Small intestine (tissue), 16 donors: ENCODE results near the gene GAS7. TPM values are rescaled to one million over a fixed set of nuclear protein-coding genes. Genes with fewer than 3 reads are reported as not detected.

Experiments
- DNase-seq, 2 donors: peaks; one replicate each; pipeline versions ENCODE4 v3.0.0 to v3.0.0-alpha.2; 2013
- FAIRE-seq: peaks from 2 replicates; lab custom pipeline; 2012; peaks lifted over from hg19 to GRCh38; lab: Jason Lieb, UNC
- H3K27ac ChIP-seq, 3 donors: one replicate each; pipeline ENCODE4 v1.5.1; 2013; ENCODE audit warnings: low read length in 2 of 3, mild to moderate bottlenecking in 2 of 3, control low read depth in 1 of 3, inconsistent platforms in 1 of 3, low read depth in 1 of 3, moderate library complexity in 1 of 3
- H3K27me3 ChIP-seq, 3 donors: one replicate each; pipeline ENCODE4 v1.6.1; 2013; ENCODE audit warnings: low read length in 3 of 3, inconsistent platforms in 1 of 3; ENCODE audit not compliant: control insufficient read depth in 3 of 3, insufficient read depth in 3 of 3
- H3K36me3 ChIP-seq, 3 donors: one replicate each; pipeline ENCODE4 v1.6.1; 2013; ENCODE audit warnings: low read length in 3 of 3, inconsistent platforms in 1 of 3, low read depth in 1 of 3, mild to moderate bottlenecking in 1 of 3, moderate library complexity in 1 of 3; ENCODE audit not compliant: control insufficient read depth in 3 of 3, insufficient read depth in 2 of 3
- H3K4me1 ChIP-seq, 3 donors: one replicate each; pipeline ENCODE4 v1.6.1; 2013; ENCODE audit warnings: low read length in 2 of 3, inconsistent platforms in 1 of 3, low read depth in 1 of 3, mild to moderate bottlenecking in 1 of 3, moderate library complexity in 1 of 3; ENCODE audit not compliant: control insufficient read depth in 3 of 3, insufficient read depth in 2 of 3
- H3K4me3 ChIP-seq, 3 donors: one replicate each; pipeline ENCODE4 v1.5.1; 2013; ENCODE audit warnings: low read length in 3 of 3, control low read depth in 1 of 3, inconsistent platforms in 1 of 3, low read depth in 1 of 3, mild to moderate bottlenecking in 1 of 3, moderate library complexity in 1 of 3
- H3K9me3 ChIP-seq, 2 donors: one replicate each; pipeline ENCODE4 v1.6.1; 2013; ENCODE audit warnings: low read depth in 1 of 2, low read length in 1 of 2; ENCODE audit not compliant: control insufficient read depth in 2 of 2, insufficient read depth in 1 of 2
- WGBS, 3 donors: extraction: QIAGEN DNeasy Blood & Tissue Kit; methylation state at CpG; one replicate each; pipeline ENCODE4 v1.1.7; 2013; 5-methylcytosine and 5-hydroxymethylcytosine counted together
- long read RNA-seq, 10 donors: transcript quantifications; one replicate each; lab custom pipeline, GENCODE V29; 2026
- polyA plus RNA-seq, 4 donors: library from polyadenylated mRNA; stranded (reverse) in 3 of 4; unstranded in 1 of 4; fragments of 200-250 nt in 3 of 4; fragments of 120-200 nt in 1 of 4; gene quantifications; one replicate each; pipeline versions ENCODE4 v1.2.1 to v1.2.3, GENCODE V29; 2013
- donor health status: healthy with polysubstance abuse.
- donor health status: control.
- donor health status: control.
- donor health status: Bipolar disorder and iron deficiency.
- donor health status: healthy.

The GAS7 gene
- 10 to 100 TPM in 1 of 4 donors, 1 to 10 TPM in 3; 1.1 to 14.9 (median 5.9) TPM for polyA plus RNA-seq
- long read RNA-seq, donor 1, result 0 reads
- long read RNA-seq, donor 2, full-length matches to known transcripts, result 2 of 2 reads
- long read RNA-seq, donor 2, partial matches to known transcripts, result 0 of 2 reads
- long read RNA-seq, donor 2, other reads (novel, unspliced or antisense), result 0 of 2 reads
- long read RNA-seq, donor 3, partial matches to known transcripts, result 0 of 1 reads
- long read RNA-seq, donor 3, other reads (novel, unspliced or antisense), result 0 of 1 reads
- long read RNA-seq, donor 4, result 0 reads
- long read RNA-seq, donor 5, result 0 reads
- long read RNA-seq, donor 6, result 0 reads
- long read RNA-seq, donor 7, full-length matches to known transcripts, result 8 of 8 reads
- long read RNA-seq, donor 7, partial matches to known transcripts, result 0 of 8 reads
- long read RNA-seq, donor 7, other reads (novel, unspliced or antisense), result 0 of 8 reads
- long read RNA-seq, donor 8, full-length matches to known transcripts, result 3 of 3 reads
- long read RNA-seq, donor 8, partial matches to known transcripts, result 0 of 3 reads
- long read RNA-seq, donor 8, other reads (novel, unspliced or antisense), result 0 of 3 reads
- long read RNA-seq, donor 9, partial matches to known transcripts, result 0 of 1 reads
- long read RNA-seq, donor 9, other reads (novel, unspliced or antisense), result 0 of 1 reads
- long read RNA-seq, donor 10, full-length matches to known transcripts, result 7 of 7 reads
- long read RNA-seq, donor 10, partial matches to known transcripts, result 0 of 7 reads
- long read RNA-seq, donor 10, other reads (novel, unspliced or antisense), result 0 of 7 reads

DNA sequence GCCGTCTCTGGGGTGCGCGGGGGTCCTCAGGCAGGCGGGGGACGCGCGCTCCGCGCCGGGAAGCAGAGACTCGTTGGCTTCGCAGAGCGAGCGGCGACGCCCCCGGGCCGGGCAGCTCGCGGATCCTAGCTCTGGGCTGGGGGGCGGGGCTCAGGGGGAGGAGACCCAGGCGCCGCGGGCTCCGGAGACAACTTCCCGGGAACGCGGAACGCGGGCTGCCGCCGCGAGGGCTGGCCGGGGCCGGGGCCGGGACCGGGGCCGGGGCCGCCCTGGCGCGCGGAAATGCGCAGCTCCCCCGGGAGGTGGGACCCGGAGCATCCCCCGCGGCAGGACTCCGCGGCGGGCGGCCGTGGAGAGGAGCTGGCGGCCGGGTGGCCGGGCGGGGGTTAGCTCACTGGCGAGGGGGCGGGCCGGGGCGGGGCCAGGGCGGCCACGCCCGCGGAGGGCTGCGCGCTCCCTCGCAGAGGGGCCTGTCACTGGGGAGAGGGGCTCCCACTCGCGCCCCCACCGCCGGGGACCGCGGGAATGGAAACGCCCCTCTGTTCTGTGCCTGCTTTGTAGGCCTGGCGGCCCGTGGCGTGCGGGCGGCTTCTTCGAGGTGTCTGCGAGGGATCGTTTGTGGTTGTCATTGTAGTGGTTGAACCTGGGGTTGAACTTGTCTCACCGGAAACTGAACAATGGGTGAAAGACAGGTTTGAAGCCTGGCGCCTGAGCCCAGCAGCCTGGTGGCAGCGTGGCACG is at the start of gene GAS7:
TSS of gene GAS7 (minus strand) at position 98 of the 741 bp plus-strand sequence.
- peak in 1 of 2 donors; percentile 79 for DNase-seq
- peak within 1 kb of the TSS in 1 of 3 donors; percentile 50 for H3K27ac ChIP-seq
- WGBS, 3 donors, result 1 to 9% (median 7%) methylated on average over 39 to 86 of the region's 86 CpGs
- peak within 1 kb of the TSS; percentile 32 to 55 (median 45) for H3K4me3 ChIP-seq
- peaks cover 0 to 11% (median 4%) of the 10 kb centered on the region in 3 donors for H3K27me3 ChIP-seq
- H3K4me1 ChIP-seq, result peaks cover 0 to 4% (median 0%) of the 10 kb centered on the region in 3 donors
- peaks cover 0 to 9% of the 10 kb centered on the region in 2 donors for H3K9me3 ChIP-seq
- H3K36me3 ChIP-seq, result no peaks in the 10 kb centered on the region
- FAIRE-seq, result no peak

DNA sequence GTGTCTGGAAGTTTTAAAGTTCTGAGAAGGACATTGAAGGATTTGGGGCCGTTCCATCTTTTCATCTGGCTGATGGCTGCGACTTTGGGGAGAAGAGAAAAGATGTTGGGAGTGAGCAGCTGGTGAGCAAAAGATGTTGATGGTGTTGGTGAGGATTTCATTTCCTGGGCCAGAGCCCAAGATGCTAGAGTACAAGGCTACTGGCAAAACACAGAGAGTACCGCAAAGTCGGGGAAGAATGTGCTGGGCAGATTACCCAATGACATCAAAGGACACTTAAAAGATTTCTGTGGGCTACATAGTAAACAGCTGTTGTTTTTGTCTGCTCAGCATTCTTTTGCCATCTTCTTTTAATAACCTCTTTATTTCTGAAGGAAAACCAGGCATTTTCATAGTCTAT is 49.4 kb upstream of the GAS7 start:
- Histone ChIP-seq H3K27me3 (no peaks in the 10 kb centered on the region), H3K27ac (no peak overlapping the region), H3K9me3 (no peaks in the 10 kb centered on the region), H3K4me3 (no peak overlapping the region), H3K36me3 (no peaks in the 10 kb centered on the region), H3K4me1 (no peaks in the 10 kb centered on the region)
- WGBS, 3 donors, result 57 to 66% (median 61%) methylated on average over 4 of the region's 4 CpGs
- FAIRE-seq (no peak), DNase-seq (no peak)

DNA sequence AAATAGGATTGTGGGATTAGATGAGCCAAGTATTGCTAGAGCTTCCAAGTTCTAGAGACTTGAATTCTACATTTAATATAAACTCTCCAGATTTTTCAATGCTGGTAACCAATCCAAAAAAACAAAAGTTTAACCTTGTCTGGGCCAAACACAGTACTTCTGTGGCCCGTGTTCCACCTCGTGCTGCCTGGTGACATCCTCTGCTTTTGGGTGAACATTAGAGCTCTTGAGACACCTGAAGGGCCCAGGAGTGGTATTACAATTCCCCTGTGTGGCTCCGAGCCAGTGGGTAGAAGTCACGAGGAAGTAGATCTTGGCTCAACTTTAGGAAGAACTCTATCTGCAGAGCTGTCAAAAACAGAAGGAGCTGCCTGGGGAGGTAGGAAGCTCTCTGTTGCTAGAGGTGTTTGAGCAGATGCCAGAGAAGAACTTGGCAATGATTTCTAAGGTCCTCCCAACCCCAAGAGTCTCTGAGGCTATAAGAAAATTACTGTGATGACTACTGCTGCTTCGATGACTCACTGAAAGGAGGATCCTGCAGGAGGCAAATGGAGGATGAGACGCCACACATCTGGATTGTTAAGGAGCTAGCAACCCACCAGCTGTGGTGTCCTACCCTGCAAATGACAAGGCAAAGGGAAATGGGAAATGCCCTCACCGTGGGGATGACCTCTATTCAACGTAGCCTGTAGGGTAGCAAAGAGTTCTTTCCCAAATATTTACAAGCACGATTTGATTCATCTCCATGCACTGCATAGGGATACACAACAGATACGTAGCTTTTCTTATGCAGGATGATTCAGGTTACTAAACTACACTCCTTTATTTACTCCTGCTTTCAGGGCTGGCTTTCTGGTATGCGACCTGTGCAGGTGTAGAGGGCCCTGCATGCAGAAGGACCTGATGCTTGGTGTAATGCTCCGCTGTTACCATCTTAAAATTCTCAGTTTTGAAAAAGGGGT is 45.8 kb upstream of the GAS7 start:
- WGBS, 3 donors, result 62 to 65% (median 64%) methylated on average over 12 of the region's 12 CpGs
- no peak overlapping the region for H3K4me3 ChIP-seq
- H3K27me3 ChIP-seq, result no peaks in the 10 kb centered on the region
- H3K27ac ChIP-seq, result no peak overlapping the region
- FAIRE-seq (no peak), DNase-seq (no peak)
- H3K9me3 ChIP-seq, result no peaks in the 10 kb centered on the region
- H3K36me3 ChIP-seq, result no peaks in the 10 kb centered on the region
- H3K4me1 ChIP-seq, result no peaks in the 10 kb centered on the region

DNA sequence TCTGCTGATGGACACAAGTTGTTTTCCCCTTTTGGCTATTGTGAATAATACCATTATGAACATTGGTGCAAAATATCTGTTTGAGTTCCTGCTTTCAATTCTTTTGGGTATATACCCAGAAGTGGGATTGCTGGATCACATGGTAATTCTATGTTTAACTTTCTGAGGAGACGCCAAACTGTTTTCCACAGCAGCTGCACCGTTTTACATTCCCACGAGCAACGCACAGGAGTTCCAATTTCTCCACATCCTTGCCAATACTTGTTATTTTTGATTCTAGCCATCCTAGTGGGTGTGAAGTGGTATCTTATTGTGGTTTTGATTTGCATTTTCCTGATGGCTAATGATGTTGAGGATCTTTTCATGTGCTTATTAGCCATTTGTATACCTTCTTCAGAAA is 43.4 kb upstream of the GAS7 start:
- Histone ChIP-seq H3K4me1 (no peaks in the 10 kb centered on the region), H3K27me3 (no peaks in the 10 kb centered on the region), H3K9me3 (no peaks in the 10 kb centered on the region), H3K27ac (no peak overlapping the region), H3K36me3 (no peaks in the 10 kb centered on the region), H3K4me3 (no peak overlapping the region)
- no peak for FAIRE-seq
- 72 to 88% (median 82%) methylated on average over 4 of the region's 4 CpGs for WGBS, 3 donors
- no peak for DNase-seq

DNA sequence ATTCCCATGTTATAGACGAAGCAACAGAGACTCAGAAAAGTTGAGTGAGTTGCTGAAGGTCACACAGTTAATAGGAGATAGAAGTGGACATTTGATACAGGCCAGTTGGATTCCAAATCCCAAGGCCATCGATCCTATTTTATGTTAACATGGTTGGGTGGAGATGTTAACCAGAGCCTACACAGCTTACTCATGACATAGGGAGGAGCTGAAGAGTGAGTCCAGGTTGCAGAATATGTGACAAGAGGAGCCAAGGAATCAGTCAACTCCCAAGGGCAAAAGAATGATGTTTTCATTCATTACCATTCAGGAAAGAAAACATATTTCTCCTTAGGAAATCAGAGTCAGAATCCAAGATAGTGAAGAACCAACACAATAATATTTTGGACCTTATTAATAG is 40.3 kb upstream of the GAS7 start:
- no peak for DNase-seq
- no peak overlapping the region for H3K27ac ChIP-seq
- no peak for FAIRE-seq
- H3K4me3 ChIP-seq, result no peak overlapping the region
- 65 to 78% (median 75%) methylated on average over 2 of the region's 2 CpGs for WGBS, 3 donors
- no peaks in the 10 kb centered on the region for H3K27me3 ChIP-seq
- no peaks in the 10 kb centered on the region for H3K36me3 ChIP-seq
- no peaks in the 10 kb centered on the region for H3K4me1 ChIP-seq
- H3K9me3 ChIP-seq, result no peaks in the 10 kb centered on the region

DNA sequence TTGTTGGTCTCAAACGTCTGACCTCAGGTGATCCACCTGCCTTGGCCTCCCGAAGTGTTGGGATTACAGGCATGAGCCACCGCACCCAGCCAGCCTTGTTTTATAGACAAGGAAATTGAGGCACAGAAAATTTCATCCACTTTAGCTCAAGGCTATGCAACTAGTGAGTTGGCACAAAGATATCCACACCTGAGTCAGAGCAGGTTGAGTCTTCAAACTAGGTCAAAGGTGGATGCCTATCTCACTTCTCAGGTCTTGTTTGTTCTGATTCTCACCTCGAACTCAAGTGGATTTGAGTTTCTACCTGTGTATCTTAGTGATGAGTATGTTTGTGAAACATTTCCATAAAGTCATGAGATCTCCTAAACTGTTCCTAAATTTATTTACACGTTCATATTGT is 35.6 kb upstream of the GAS7 start:
- H3K4me3 ChIP-seq, result no peak overlapping the region
- no peak for FAIRE-seq
- H3K4me1 ChIP-seq, result no peaks in the 10 kb centered on the region
- H3K36me3 ChIP-seq, result no peaks in the 10 kb centered on the region
- WGBS, 3 donors, result 64 to 82% (median 75%) methylated on average over 5 of the region's 5 CpGs
- DNase-seq, result no peak
- H3K27me3 ChIP-seq, result no peaks in the 10 kb centered on the region
- H3K27ac ChIP-seq, result no peak overlapping the region
- peaks cover 0 to 4% of the 10 kb centered on the region in 2 donors for H3K9me3 ChIP-seq

DNA sequence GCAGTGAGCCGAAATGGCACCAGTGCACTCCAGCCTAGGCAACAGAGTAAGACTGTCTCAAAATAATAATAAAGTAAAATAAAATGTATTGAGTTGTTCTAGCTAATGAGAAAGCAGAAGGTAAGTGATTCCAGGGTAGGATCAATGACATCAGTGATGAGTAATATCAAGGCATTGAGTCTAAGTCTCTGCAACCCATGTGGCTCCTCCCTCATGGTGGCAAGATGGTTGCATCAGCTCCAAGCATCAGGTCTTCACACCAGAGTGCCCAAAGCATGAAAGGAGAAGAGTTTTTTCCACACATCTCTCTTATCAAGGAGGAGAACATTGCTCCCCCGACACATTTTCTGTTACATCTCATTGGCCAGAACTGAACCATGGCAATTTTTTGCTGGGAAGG is 34.8 kb upstream of the GAS7 start:
- WGBS, 3 donors, result 93 to 94% (median 93%) methylated on average over 2 of the region's 2 CpGs
- Histone ChIP-seq H3K27ac (no peak overlapping the region), H3K27me3 (no peaks in the 10 kb centered on the region), H3K4me3 (no peak overlapping the region), H3K4me1 (no peaks in the 10 kb centered on the region), H3K36me3 (no peaks in the 10 kb centered on the region), H3K9me3 (peaks cover 0 to 4% of the 10 kb centered on the region in 2 donors)
- FAIRE-seq (no peak), DNase-seq (no peak)
